ENCODE data around the gene ARHGEF17. TPM values are rescaled to one million over a fixed set of nuclear protein-coding genes. Genes with fewer than 3 reads are reported as not detected.

The ARHGEF17 gene
- polyA plus RNA-seq, 2 of the 4 experiments (the other 2 are of a cell fraction): 7.0 to 16.2 TPM

GRCh38 chr11:73384872-73385689, 77.0 kb downstream of the ARHGEF17 start:
- no peaks in the 10 kb centered on the region for H3K9me3 ChIP-seq
- ATAC-seq (peak in 1 of 2 experiments; percentile 9; a peak in 3 of 6 replicates), FAIRE-seq (no peak), DNase-seq (ENCODE audit: low read depth in 1 of 2, low spot score in 1 of 2) (no peak)
- H3K4me2 ChIP-seq: peak overlapping the region; percentile 30
- peak overlapping the region; percentile 43 to 80; a peak in 5 of 6 replicates for H3K27ac ChIP-seq
- peaks cover 76% of the 10 kb centered on the region for H3K4me1 ChIP-seq
- CTCF ChIA-PET: interaction anchor here (1.1 to 39.3 kb wide), 7 partner anchors 8 to 276 kb away, joined by 3 to 667 read pairs (median 10); partner anchors contain the start of gene RELT
- 41% methylated on average over 20 of the region's 21 CpGs for WGBS (ENCODE audit: missing lambda C conversion rate)
- no peak overlapping the region for H3K4me3 ChIP-seq
- POLR2A ChIA-PET: no interaction called here
- no peak for TF ChIP-seq EP300 (IDR thresholded peaks at IDR 0.05)
- TF ChIP-seq MAX (IDR thresholded peaks at IDR 0.05): peak; percentile 23; the same call in 1 of the 2 replicates

GRCh38 chr11:73386016-73386415, 77.9 kb downstream of the ARHGEF17 start:
- ChIA-PET POLR2A (no interaction called here), CTCF (interaction anchor here (1.5 to 39.3 kb wide), 4 partner anchors 7 to 79 kb away, joined by 4 to 667 read pairs (median 344); partner anchors contain the start of gene RELT)
- peak overlapping the region; percentile 43 to 80; a peak in 5 of 6 replicates for H3K27ac ChIP-seq
- FAIRE-seq (no peak), ATAC-seq (no peak), DNase-seq (ENCODE audit: low read depth in 1 of 2, low spot score in 1 of 2) (no peak)
- H3K4me2 ChIP-seq: peak overlapping the region; percentile 30
- H3K4me1 ChIP-seq: peaks cover 77% of the 10 kb centered on the region
- TF ChIP-seq MAFK (IDR thresholded peaks at IDR 0.05; ENCODE audit: partially characterized antibody) (no peak), POLR2AphosphoS2 (conservative IDR thresholded peaks at IDR 0.05; ENCODE audit: low read length) (0 out of 2 replicates have a peak, but pooled peaks have one; percentile 33)
- H3K4me3 ChIP-seq: no peak overlapping the region
- H3K9me3 ChIP-seq: no peaks in the 10 kb centered on the region
- WGBS (ENCODE audit: missing lambda C conversion rate): 86% methylated on average over 7 of the region's 8 CpGs

- DNase-seq (ENCODE audit: low read depth in 1 of 2, low spot score in 1 of 2) (no peak), ATAC-seq (no peak), FAIRE-seq (no peak)
- Histone ChIP-seq H3K27ac (peak overlapping the region; percentile 43 to 80; a peak in 4 of 6 replicates), H3K4me3 (no peak overlapping the region), H3K4me1 (peaks cover 77% of the 10 kb centered on the region), H3K9me3 (no peaks in the 10 kb centered on the region), H3K4me2 (no peak overlapping the region; the same call in 2 of the 3 replicates)
- ChIA-PET CTCF (interaction anchor here (24.4 kb wide), 1 partner anchor 20 kb away, joined by 667 read pairs; the partner anchor contains the start of gene RELT), POLR2A (no interaction called here)
- TF ChIP-seq POLR2AphosphoS2 (conservative IDR thresholded peaks at IDR 0.05; ENCODE audit: low read length) (no peak), EHMT2 (IDR thresholded peaks at IDR 0.05; ENCODE audit: low read depth) (no peak), FOXS1 (CRISPR knock-in tag; IDR thresholded peaks at IDR 0.05) (no peak), PBX3 (IDR thresholded peaks at IDR 0.05) (no peak), USF2 (IDR thresholded peaks at IDR 0.05) (no peak), EP300 (IDR thresholded peaks at IDR 0.05) (no peak), MAX (IDR thresholded peaks at IDR 0.05) (no peak), RCOR1 (IDR thresholded peaks at IDR 0.05; ENCODE audit: low read depth, low read length) (no peak), JUN (IDR thresholded peaks at IDR 0.05) (no peak), POLR2A (IDR thresholded peaks at IDR 0.05; ENCODE audit: low read length) (no peak), HES2 (IDR thresholded peaks at IDR 0.05) (no peak), BHLHE40 (IDR thresholded peaks at IDR 0.05; ENCODE audit: low read depth, low read length) (no peak), HOXB13 (CRISPR knock-in tag; IDR thresholded peaks at IDR 0.05; ENCODE audit: low read depth) (no peak), HEYL (CRISPR knock-in tag; IDR thresholded peaks at IDR 0.05) (no peak), GATA3 (IDR thresholded peaks at IDR 0.05; ENCODE audit: borderline replicate concordance) (no peak), RARB (CRISPR knock-in tag; IDR thresholded peaks at IDR 0.05) (no peak), KDM1A (IDR thresholded peaks at IDR 0.05; ENCODE audit: low read depth) (no peak)
- WGBS (ENCODE audit: missing lambda C conversion rate): 89% methylated on average over 7 of the region's 8 CpGs
Measured at GRCh38 chr11:73386546-73386945, 78.5 kb downstream of the ARHGEF17 start.

Data from A549 (cell line).